GM21825 (cell line): ENCODE measurements around the gene UMODL1.

Experiments used
- ATAC-seq: cut with Tn5 transposase; IDR thresholded peaks from one replicate; pipeline ENCODE4 v1.9.1; 2021; ENCODE audit warnings: mild to moderate bottlenecking, moderate library complexity; ENCODE audit not compliant: unreplicated experiment

Gene UMODL1

DNA sequence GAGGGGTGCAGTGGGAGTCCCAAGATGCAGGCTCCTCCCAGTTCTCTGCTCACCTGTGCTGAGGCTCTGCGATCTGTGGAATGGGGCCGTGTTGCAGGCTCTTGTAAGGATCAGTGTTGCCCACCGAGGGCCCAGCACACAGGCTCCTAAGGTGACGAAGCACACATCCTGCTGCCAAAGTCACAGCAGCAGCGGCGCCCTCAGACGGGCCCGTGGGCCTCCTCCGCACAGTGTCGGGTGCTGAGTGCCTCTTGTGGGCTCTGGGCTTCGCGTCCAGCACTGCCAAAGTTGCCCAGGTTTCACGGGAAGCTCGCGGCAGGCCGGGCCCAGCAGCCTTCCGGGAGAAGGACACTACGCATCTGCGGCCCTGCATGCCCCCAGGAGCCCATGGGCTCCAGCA, 75.7 kb downstream of the UMODL1 start:
- ATAC-seq: no peak

DNA sequence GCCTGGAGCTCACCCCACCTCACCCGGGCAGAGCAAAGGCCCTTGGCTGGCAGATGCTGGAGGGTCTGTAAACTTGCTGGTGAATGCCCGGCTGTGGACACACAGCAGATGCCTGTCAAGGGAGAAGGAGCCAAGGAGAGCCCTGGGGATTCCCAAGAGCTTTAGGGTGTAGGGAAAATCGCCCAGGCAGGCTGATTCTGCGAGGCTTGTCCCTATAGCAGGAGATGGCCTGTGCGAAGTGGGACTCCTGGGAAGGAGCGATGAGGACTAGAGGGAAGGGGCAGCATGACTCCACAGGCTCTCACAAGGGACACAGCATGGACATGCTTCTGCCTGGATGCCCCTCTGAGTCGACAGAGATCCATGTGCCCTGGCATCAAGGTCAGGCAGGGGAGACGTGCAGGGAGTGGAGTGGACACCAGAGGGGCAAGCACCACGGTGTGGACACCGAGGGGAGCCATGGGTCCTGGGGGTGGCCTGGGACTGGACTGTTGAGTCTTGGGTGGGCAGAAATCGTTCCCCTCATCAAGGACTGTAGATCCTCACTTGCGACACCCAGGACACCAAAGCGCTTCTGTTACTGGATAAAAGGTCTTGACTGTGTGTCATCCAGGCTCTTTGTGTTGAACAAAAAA, 76.4 kb downstream of the UMODL1 start:
- ATAC-seq: no peak

GRCh38 chr21:42148097-42148496, 77.0 kb downstream of the UMODL1 start:
- ATAC-seq: no peak

DNA sequence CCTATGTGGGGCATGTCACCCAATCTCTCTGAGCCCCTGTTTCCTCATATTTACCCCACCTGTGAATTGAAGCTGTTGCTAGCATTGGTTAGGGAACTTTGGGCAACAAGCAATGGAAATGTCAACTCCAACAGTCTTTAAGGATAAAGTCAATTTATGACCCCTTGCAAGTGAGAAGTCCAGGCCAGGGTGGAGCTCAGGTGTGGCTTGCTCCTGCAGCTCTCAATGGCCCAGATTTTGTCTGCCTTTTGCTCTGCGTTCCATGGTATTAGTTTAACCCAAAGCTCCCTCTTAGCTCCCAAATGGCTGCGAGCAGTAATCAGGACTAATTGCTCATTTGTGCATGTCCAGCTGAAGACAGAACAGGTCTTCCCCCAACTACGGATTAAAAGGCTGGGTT, 77.5 kb downstream of the UMODL1 start:
- no peak for ATAC-seq

- ATAC-seq: no peak
Measured at GRCh38 chr21:42149656-42150473, 78.7 kb downstream of the UMODL1 start.

GRCh38 chr21:42150474-42151085, 79.5 kb downstream of the UMODL1 start:
- no peak for ATAC-seq

DNA sequence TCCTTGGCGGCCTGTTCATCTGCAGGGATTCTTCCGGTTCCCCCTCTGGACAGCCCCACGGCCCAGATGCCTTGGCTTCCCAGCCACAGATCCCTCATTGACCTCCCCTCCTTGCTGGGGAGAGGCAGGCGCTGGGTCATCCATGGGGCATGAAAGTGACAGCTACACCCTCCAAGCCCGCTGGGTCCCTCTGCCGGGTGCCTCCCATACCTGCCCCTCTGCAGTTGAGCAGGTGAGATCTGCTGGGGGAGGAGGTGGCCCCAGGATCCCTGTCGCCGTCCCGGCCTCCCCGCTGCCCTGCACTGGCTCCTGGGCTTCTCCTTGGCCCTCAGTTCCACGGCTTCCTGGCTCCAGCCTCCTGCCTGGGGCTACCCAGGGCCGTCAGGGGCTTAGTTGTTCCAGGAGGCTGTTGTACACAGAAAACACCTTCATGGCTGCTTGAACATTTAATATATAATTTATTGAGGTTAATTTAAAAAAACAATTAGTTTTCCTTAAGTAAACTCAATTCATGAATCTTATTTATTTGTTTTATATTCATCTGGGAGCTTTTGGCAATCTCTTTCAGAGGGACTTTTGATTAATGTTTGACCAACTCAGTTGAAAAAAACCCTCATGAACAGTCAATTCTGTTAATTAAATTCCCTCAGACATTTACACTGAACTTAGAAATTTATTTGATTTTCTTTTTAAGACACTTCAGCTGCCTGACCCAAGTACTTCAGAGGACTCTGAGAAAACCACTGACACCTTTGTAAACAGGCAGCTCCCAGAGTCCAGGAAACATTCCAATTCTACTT, 80.2 kb downstream of the UMODL1 start:
- ATAC-seq: no peak

- no peak for ATAC-seq
Measured at GRCh38 chr21:42151948-42152220, 80.8 kb downstream of the UMODL1 start.

- ATAC-seq: no peak
Measured at GRCh38 chr21:42153046-42153686, 82.0 kb downstream of the UMODL1 start.

DNA sequence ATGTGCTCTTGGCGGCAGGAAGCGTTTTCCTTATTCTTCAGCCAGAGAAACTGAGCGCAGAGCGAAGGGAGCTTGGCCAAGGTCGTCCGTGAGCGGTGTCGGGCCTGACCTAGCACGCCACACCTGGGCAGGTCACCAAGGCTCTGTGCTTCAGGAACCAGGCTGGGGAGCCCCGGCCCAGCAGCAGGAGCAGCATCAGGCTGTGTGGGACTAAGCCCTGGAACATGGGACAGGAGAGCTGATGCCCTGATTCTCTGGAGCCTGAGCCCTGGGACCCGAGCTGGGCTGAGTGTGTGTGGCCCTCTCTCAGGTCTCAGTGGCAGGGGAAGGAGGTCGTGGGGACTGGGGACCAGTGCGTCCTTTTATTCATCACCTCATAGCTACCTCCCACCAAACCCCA, 82.6 kb downstream of the UMODL1 start:
- no peak for ATAC-seq

GRCh38 chr21:42154237-42155044, 83.3 kb downstream of the UMODL1 start:
- ATAC-seq: no peak

DNA sequence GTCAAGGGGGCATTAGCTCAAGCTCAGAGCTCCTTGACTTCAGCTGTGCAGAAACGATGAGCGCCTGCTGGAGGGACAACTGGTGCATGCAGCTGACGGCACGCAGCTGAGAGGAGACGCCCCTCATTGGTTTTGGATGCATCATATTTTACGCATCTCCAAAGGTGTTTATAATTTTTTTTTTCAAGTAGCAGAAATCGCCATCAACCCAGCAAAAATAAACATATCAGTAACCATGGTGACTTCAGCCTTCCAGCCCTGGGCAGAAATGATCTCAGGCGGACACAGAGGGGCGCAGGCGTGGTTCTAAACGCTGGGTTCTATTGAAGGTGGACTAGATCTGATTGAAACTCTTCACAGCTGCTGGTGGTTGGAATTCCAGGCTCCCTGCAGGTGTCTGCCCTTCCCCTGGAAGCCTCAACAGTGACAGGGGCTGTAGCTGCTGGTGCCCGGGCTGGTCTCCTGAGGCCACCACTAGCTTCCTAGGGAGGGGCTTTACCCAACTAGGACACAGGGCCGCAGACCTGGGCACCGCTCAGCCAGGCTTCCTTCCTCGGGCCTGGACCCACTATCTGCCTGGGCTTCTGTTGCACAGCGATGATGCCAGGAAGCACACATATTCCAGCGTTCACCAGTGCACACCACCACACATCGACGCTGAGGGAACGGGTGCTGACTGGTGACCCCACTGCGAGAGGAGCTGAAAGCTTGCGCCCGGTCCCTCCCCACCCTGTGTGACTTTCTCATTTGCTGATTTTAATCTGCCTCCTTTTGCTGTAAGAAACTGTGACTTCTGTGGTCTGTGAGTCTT, 84.1 kb downstream of the UMODL1 start:
- no peak for ATAC-seq

GRCh38 chr21:42156690-42157605, 85.8 kb downstream of the UMODL1 start:
- ATAC-seq: no peak

DNA sequence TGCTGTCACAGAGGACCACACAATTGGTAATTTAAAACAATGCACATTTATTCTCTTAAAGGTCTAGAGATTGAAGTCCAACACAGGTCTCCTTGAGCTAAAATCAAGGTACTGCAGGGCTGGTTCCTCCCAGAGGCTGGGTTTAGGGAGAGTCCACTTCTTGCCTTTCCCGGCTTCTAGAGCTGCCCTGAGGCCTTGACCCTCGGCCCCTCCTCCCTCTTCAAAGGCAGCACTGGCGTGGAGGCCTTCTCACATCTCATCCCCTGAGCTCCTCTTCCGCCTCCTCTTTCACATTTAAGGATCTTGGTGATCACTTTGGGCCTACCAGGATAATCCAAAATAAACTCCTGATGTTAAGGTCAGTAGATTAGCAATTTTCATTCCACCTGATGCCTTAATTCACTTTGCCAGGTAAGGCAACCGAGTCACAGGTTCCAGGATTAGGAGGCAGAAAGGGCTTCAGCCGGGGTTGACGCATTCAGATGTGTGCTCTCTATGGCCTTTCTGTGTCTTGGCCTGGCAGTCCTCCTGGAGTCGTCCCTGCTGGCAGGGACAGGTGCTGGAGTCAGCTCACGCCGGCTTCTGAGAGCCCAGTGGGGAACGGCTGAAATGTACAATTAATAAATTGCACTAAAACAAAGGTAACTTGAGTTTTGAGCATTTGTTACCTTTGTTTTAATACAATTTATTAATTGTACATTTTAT, 86.6 kb downstream of the UMODL1 start:
- no peak for ATAC-seq

GRCh38 chr21:42158846-42159245, 87.7 kb downstream of the UMODL1 start:
- ATAC-seq: no peak

GRCh38 chr21:42159560-42160110, 88.5 kb downstream of the UMODL1 start:
- ATAC-seq: no peak

GRCh38 chr21:42160111-42160721, 89.1 kb downstream of the UMODL1 start:
- ATAC-seq: no peak
